Measurements from ENCODE around the gene TEX35. TPM values are rescaled to one million over a fixed set of nuclear protein-coding genes. Genes with fewer than 3 reads are reported as not detected.

Gene TEX35
- total RNA-seq, 2 experiments from 2014 or later = not detected

GRCh38 chr1:178494569-178494971 is 18.3 kb upstream of the TEX35 start:
- Histone ChIP-seq H3K79me2 (ENCODE audit: insufficient read depth, low read depth, low read length) (no peaks in the 10 kb centered on the region), H2AFZ (ENCODE audit: low read length) (no peak overlapping the region), H3K9me2 (ENCODE audit: insufficient read depth, low read length) (no peaks in the 10 kb centered on the region), H3K4me1 (ENCODE audit: insufficient read depth, low read length, poor library complexity, severe bottlenecking) (no peaks in the 10 kb centered on the region), H3K9me3 (ENCODE audit: low read length) (no peaks in the 10 kb centered on the region), H3K4me3 (ENCODE audit: low read depth, low read length, poor library complexity, severe bottlenecking) (no peak overlapping the region), H4K20me1 (ENCODE audit: insufficient read depth, low read length) (no peaks in the 10 kb centered on the region), H3K27ac (ENCODE audit: low read depth, low read length, poor library complexity, severe bottlenecking) (no peak overlapping the region), H3K4me2 (ENCODE audit: low read length) (no peak overlapping the region), H3K36me3 (ENCODE audit: insufficient read depth, low read length) (no peaks in the 10 kb centered on the region)
- POLR2A ChIA-PET = interaction anchor here (0.6 to 1.1 kb wide), 4 partner anchors 13 to 187 kb away, joined by 3 to 5 read pairs (median 4); no protein-coding TSS in a partner anchor
- no peak for TF ChIP-seq CTCF (conservative IDR thresholded peaks at IDR 0.05; ENCODE audit: low read length)
- no TSS peak for BruUV-seq (replicated peaks)
- DNase-seq (ENCODE audit: low spot score) = no peak
- intact Hi-C loops (cut with micrococcal nuclease; ENCODE audit: unreplicated experiment) = no loop called here
- CTCF ChIA-PET (ENCODE audit: unreplicated experiment) = interaction anchor here (0.5 to 0.9 kb wide), 2 partner anchors 11 to 26 kb away, joined by 3 read pairs; no protein-coding TSS in a partner anchor

GRCh38 chr1:178495158-178495557 is 17.8 kb upstream of the TEX35 start:
- H3K79me2 ChIP-seq (ENCODE audit: insufficient read depth, low read depth, low read length) = no peaks in the 10 kb centered on the region
- TF ChIP-seq EZH2phosphoT487 (IDR thresholded peaks at IDR 0.05; ENCODE audit: borderline replicate concordance, low read depth, low read length) (no peak), CTCF (conservative IDR thresholded peaks at IDR 0.05; ENCODE audit: low read length) (no peak)
- no peaks in the 10 kb centered on the region for H3K9me3 ChIP-seq (ENCODE audit: low read length)
- H3K27ac ChIP-seq (ENCODE audit: low read depth, low read length, poor library complexity, severe bottlenecking) = no peak overlapping the region
- H3K4me1 ChIP-seq (ENCODE audit: insufficient read depth, low read length, poor library complexity, severe bottlenecking) = no peaks in the 10 kb centered on the region
- ChIA-PET POLR2A (interaction anchor here (0.5 to 1.1 kb wide), 4 partner anchors 12 to 537 kb away, joined by 3 to 5 read pairs (median 3); no protein-coding TSS in a partner anchor), CTCF (ENCODE audit: unreplicated experiment) (interaction anchor here (0.9 kb wide), 1 partner anchor 11 kb away, joined by 3 read pairs; no protein-coding TSS in a partner anchor)
- no peak for DNase-seq (ENCODE audit: low spot score)
- H4K20me1 ChIP-seq (ENCODE audit: insufficient read depth, low read length) = no peaks in the 10 kb centered on the region
- H3K4me2 ChIP-seq (ENCODE audit: low read length) = no peak overlapping the region
- no peak overlapping the region for H3K4me3 ChIP-seq (ENCODE audit: low read depth, low read length, poor library complexity, severe bottlenecking)
- no peak overlapping the region for H2AFZ ChIP-seq (ENCODE audit: low read length)
- no peaks in the 10 kb centered on the region for H3K9me2 ChIP-seq (ENCODE audit: insufficient read depth, low read length)
- intact Hi-C loops (cut with micrococcal nuclease; ENCODE audit: unreplicated experiment) = no loop called here
- H3K36me3 ChIP-seq (ENCODE audit: insufficient read depth, low read length) = no peaks in the 10 kb centered on the region
- no TSS peak for BruUV-seq (replicated peaks)

- DNase-seq (ENCODE audit: low spot score) = no peak
- Histone ChIP-seq H3K4me1 (ENCODE audit: insufficient read depth, low read length, poor library complexity, severe bottlenecking) (no peaks in the 10 kb centered on the region), H3K27ac (ENCODE audit: low read depth, low read length, poor library complexity, severe bottlenecking) (no peak overlapping the region), H3K79me2 (ENCODE audit: insufficient read depth, low read depth, low read length) (no peaks in the 10 kb centered on the region), H4K20me1 (ENCODE audit: insufficient read depth, low read length) (no peaks in the 10 kb centered on the region), H3K4me3 (ENCODE audit: low read depth, low read length, poor library complexity, severe bottlenecking) (no peak overlapping the region), H3K9me3 (ENCODE audit: low read length) (no peaks in the 10 kb centered on the region), H3K36me3 (ENCODE audit: insufficient read depth, low read length) (no peaks in the 10 kb centered on the region), H3K9me2 (ENCODE audit: insufficient read depth, low read length) (no peaks in the 10 kb centered on the region), H2AFZ (ENCODE audit: low read length) (no peak overlapping the region), H3K4me2 (ENCODE audit: low read length) (no peak overlapping the region)
- BruUV-seq (replicated peaks) = no TSS peak
- intact Hi-C loops (cut with micrococcal nuclease; ENCODE audit: unreplicated experiment) = no loop called here
- TF ChIP-seq EZH2phosphoT487 (IDR thresholded peaks at IDR 0.05; ENCODE audit: borderline replicate concordance, low read depth, low read length) (no peak), CTCF (conservative IDR thresholded peaks at IDR 0.05; ENCODE audit: low read length) (no peak)
- POLR2A ChIA-PET = interaction anchor here (0.5 to 1.1 kb wide), 3 partner anchors 12 to 537 kb away, joined by 3 read pairs; no protein-coding TSS in a partner anchor
- CTCF ChIA-PET (ENCODE audit: unreplicated experiment) = no interaction called here
Observed at GRCh38 chr1:178495741-178496409, 17.0 kb upstream of the TEX35 start.
